Measurements from ENCODE around the gene PTBP2.
"Not testable (repeated sequence)": the region's sequence is repeated elsewhere in the genome, so short reads cannot be mapped to it uniquely, and the experiment has no call there.

The PTBP2 gene

GRCh38 chr1:96746440-96747420 lies 25.1 kb downstream of the PTBP2 start:
- no peak for DNase-seq

- DNase-seq, result no peak
Measured at GRCh38 chr1:96747565-96747964, 26.0 kb downstream of the PTBP2 start.

- DNase-seq, result no peak
Measured at GRCh38 chr1:96748078-96748477, 26.5 kb downstream of the PTBP2 start.

- DNase-seq, result no peak
Measured at GRCh38 chr1:96749618-96750017, 28.0 kb downstream of the PTBP2 start.

- DNase-seq, result no peak
Measured at GRCh38 chr1:96752394-96752793, 30.8 kb downstream of the PTBP2 start.

GRCh38 chr1:96756789-96757188 lies 35.2 kb downstream of the PTBP2 start:
- DNase-seq, result no peak

GRCh38 chr1:96762586-96762985 lies 41.0 kb downstream of the PTBP2 start:
- not testable (repeated sequence) for DNase-seq

- DNase-seq, result no peak
Measured at GRCh38 chr1:96763514-96763913, 41.9 kb downstream of the PTBP2 start.

- no peak for DNase-seq
Measured at GRCh38 chr1:96764469-96764868, 42.9 kb downstream of the PTBP2 start.

GRCh38 chr1:96771847-96772246 lies 50.3 kb downstream of the PTBP2 start:
- DNase-seq, result no peak

GRCh38 chr1:96772349-96772748 lies 50.8 kb downstream of the PTBP2 start:
- DNase-seq, result no peak

GRCh38 chr1:96772972-96773371 lies 51.4 kb downstream of the PTBP2 start:
- DNase-seq, result no peak

- no peak for DNase-seq
Measured at GRCh38 chr1:96782206-96782605, 60.6 kb downstream of the PTBP2 start.

GRCh38 chr1:96782856-96783255 lies 61.3 kb downstream of the PTBP2 start:
- DNase-seq, result no peak

- DNase-seq, result no peak
Measured at GRCh38 chr1:96790599-96790998, 69.0 kb downstream of the PTBP2 start.

- DNase-seq, result no peak
Measured at GRCh38 chr1:96792220-96792619, 70.6 kb downstream of the PTBP2 start.

- DNase-seq, result not testable (repeated sequence)
Measured at GRCh38 chr1:96801696-96802095, 80.1 kb downstream of the PTBP2 start.

- DNase-seq, result no peak
Measured at GRCh38 chr1:96804648-96805047, 83.1 kb downstream of the PTBP2 start.

GRCh38 chr1:96808191-96808590 lies 86.6 kb downstream of the PTBP2 start:
- DNase-seq, result peak in 1 of 2 experiments; percentile 15

- DNase-seq, result no peak
Measured at GRCh38 chr1:96815914-96816313, 94.3 kb downstream of the PTBP2 start.

- no peak for DNase-seq
Measured at GRCh38 chr1:96820107-96820506, 98.5 kb downstream of the PTBP2 start.

- DNase-seq, result no peak
Measured at GRCh38 chr1:96820671-96821070, 99.1 kb downstream of the PTBP2 start.

- DNase-seq, result no peak
Measured at GRCh38 chr1:96825231-96825630, 103.6 kb downstream of the PTBP2 start.

GRCh38 chr1:96825950-96826576 lies 104.5 kb downstream of the PTBP2 start:
- DNase-seq, result no peak
